BLaER1 treated with 17β-estradiol and CSF1 and Interleukin-3, amounts not matched to agents 10 nM and 100 nM (cell line): ENCODE results near the gene INPP5A.

Experiments used
- H3K27ac ChIP-seq, 11 experiments: shearing (Covaris generic); formaldehyde crosslinking; 2 replicates each; pipeline ENCODE4 v1.8.1; 2022
- H3K27me3 ChIP-seq, 11 experiments: shearing (Covaris generic); formaldehyde crosslinking; 2 replicates each; pipeline ENCODE4 v1.8.1; 2022
- H3K36me3 ChIP-seq, 11 experiments: shearing (Covaris generic); formaldehyde crosslinking; 2 replicates each; pipeline ENCODE4 v1.8.1; 2022
- H3K4me1 ChIP-seq, 10 experiments: shearing (Covaris generic); formaldehyde crosslinking; 2 replicates each; pipeline ENCODE4 v1.8.1; 2022
- H3K4me2 ChIP-seq, 11 experiments: shearing (Covaris generic); formaldehyde crosslinking; 2 replicates each; pipeline ENCODE4 v1.8.1; 2022
- H3K4me3 ChIP-seq, 10 experiments: shearing (Covaris generic); formaldehyde crosslinking; 2 replicates each; pipeline ENCODE4 v1.8.1; 2022
- H3K9ac ChIP-seq, 11 experiments: shearing (Covaris generic); formaldehyde crosslinking; 2 replicates each; pipeline ENCODE4 v1.8.1; 2022
- H3K9me3 ChIP-seq, 11 experiments: shearing (Covaris generic); formaldehyde crosslinking; replicated peaks in 1 of 11; 2 replicates each; pipeline ENCODE4 v1.8.1; 2022
- H4K20me1 ChIP-seq, 11 experiments: shearing (Covaris generic); formaldehyde crosslinking; 2 replicates each; pipeline ENCODE4 v1.8.1; 2022
- Cebpa-rat ChIP-seq, 11 experiments: shearing (Covaris generic); IDR thresholded peaks; 2 replicates each; pipeline ENCODE4 v1.8.1; 2022

Gene INPP5A

GRCh38 chr10:132802694-132803320 lies 265.2 kb downstream of the INPP5A start:
- no peak overlapping the region for H3K27ac ChIP-seq
- no peaks in the 10 kb centered on the region for H3K36me3 ChIP-seq
- H3K9me3 ChIP-seq, result peaks cover 0 to 8% (median 6%) of the 10 kb centered on the region in 11 experiments; a peak in 14 of 22 replicates
- peaks cover 0 to 30% (median 20%) of the 10 kb centered on the region in 10 experiments; a peak in 15 of 20 replicates for H3K4me1 ChIP-seq
- no peak overlapping the region for H3K9ac ChIP-seq
- H3K4me3 ChIP-seq, result no peak overlapping the region
- H3K4me2 ChIP-seq, result no peak overlapping the region
- H4K20me1 ChIP-seq, result no peaks in the 10 kb centered on the region; a peak in 1 of 22 replicates
- no peaks in the 10 kb centered on the region for H3K27me3 ChIP-seq
- no peak for TF ChIP-seq Cebpa-rat (IDR thresholded peaks at IDR 0.05)

GRCh38 chr10:132803416-132804210 lies 266.0 kb downstream of the INPP5A start:
- H3K27ac ChIP-seq, result no peak overlapping the region
- H3K4me1 ChIP-seq, result peaks cover 0 to 30% (median 20%) of the 10 kb centered on the region in 10 experiments; a peak in 15 of 20 replicates
- H3K27me3 ChIP-seq, result no peaks in the 10 kb centered on the region
- TF ChIP-seq Cebpa-rat (IDR thresholded peaks at IDR 0.05), result no peak
- no peak overlapping the region for H3K4me3 ChIP-seq
- H3K9me3 ChIP-seq, result peaks cover 0 to 8% (median 6%) of the 10 kb centered on the region in 11 experiments; a peak in 14 of 22 replicates
- no peaks in the 10 kb centered on the region; a peak in 1 of 22 replicates for H4K20me1 ChIP-seq
- H3K9ac ChIP-seq, result no peak overlapping the region
- no peak overlapping the region for H3K4me2 ChIP-seq
- H3K36me3 ChIP-seq, result no peaks in the 10 kb centered on the region

GRCh38 chr10:132804287-132804686 lies 266.7 kb downstream of the INPP5A start:
- Histone ChIP-seq H4K20me1 (no peaks in the 10 kb centered on the region; a peak in 1 of 22 replicates), H3K9ac (no peak overlapping the region), H3K4me3 (no peak overlapping the region), H3K4me2 (peak overlapping the region in 2 of 11 experiments; percentile 67 to 71; a peak in 3 of 22 replicates), H3K4me1 (peaks cover 0 to 30% (median 20%) of the 10 kb centered on the region in 10 experiments; a peak in 15 of 20 replicates), H3K27me3 (no peaks in the 10 kb centered on the region), H3K9me3 (peaks cover 0 to 8% (median 6%) of the 10 kb centered on the region in 11 experiments; a peak in 14 of 22 replicates), H3K36me3 (no peaks in the 10 kb centered on the region), H3K27ac (no peak overlapping the region)
- TF ChIP-seq Cebpa-rat (IDR thresholded peaks at IDR 0.05), result no peak

DNA sequence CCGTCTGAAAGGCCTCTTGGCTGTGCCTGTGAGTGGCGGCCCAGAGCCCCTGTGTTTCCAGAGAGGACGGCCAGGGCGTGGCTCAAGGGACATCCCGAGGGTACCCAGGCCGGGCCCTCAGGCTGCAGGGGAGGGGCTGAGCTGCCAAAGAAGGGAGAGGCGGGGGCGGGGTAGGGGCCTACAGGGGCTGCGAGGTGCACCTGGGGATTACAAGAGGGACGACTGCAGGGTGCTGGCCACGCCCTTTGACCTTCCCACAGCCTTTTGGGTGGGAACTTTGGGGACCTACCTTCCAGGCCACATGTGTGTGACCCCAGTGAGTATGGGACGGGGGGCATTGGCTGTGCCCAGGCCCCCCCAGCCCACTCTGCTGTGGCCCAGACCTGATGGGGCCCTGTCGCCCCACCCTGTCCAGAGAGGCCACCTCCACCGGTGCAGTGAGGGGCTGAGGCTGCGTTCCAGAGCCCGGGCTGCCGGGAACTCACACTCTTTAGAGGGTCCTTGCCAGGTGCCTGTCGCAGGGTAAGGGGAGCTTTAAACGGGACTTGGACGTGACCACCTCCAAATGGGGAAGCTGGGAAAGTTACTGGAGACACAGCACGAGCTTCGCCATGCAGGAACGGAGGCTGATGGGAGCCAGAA lies 267.3 kb downstream of the INPP5A start:
- Histone ChIP-seq H3K4me1 (peaks cover 0 to 26% (median 19%) of the 10 kb centered on the region in 10 experiments; a peak in 15 of 20 replicates), H3K9ac (no peak overlapping the region), H4K20me1 (peaks cover 0 to 4% (median 0%) of the 10 kb centered on the region in 11 experiments; a peak in 1 of 22 replicates), H3K27ac (no peak overlapping the region), H3K4me3 (no peak overlapping the region), H3K36me3 (no peaks in the 10 kb centered on the region), H3K4me2 (peak overlapping the region in 7 of 11 experiments; percentile 47 to 72 (median 69); a peak in 12 of 22 replicates), H3K9me3 (peaks cover 0 to 8% (median 6%) of the 10 kb centered on the region in 11 experiments; a peak in 14 of 22 replicates), H3K27me3 (no peaks in the 10 kb centered on the region)
- no peak for TF ChIP-seq Cebpa-rat (IDR thresholded peaks at IDR 0.05)

DNA sequence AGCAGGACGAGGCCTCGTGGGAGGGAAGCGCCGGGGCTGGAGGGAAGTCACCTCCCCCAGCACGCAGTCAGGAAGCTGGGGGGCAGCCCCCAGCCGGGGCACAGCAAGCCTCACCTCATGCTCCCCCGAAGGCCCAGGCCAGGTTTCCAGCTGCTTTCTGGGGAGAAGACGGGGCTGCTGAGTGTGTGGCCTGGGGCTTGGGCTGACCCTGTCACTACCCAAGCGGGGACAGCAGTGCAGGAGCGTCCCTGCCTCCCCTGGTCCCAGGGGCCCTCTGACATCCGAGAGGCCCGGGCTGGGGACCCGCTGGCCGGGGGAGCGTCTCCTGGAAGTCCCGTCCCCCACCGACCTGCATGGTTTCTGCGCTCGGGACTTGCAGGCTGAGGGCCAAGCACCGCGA lies 268.0 kb downstream of the INPP5A start:
- Histone ChIP-seq H3K9me3 (peaks cover 0 to 8% (median 6%) of the 10 kb centered on the region in 11 experiments; a peak in 14 of 22 replicates), H3K27ac (no peak overlapping the region), H3K4me2 (peak overlapping the region in 9 of 11 experiments; percentile 15 to 72 (median 67); a peak in 15 of 22 replicates), H3K36me3 (no peaks in the 10 kb centered on the region), H3K27me3 (no peaks in the 10 kb centered on the region), H3K4me1 (peaks cover 0 to 24% (median 18%) of the 10 kb centered on the region in 10 experiments; a peak in 15 of 20 replicates), H3K9ac (peak overlapping the region in 1 of 11 experiments; percentile 23; a peak in 1 of 22 replicates), H3K4me3 (no peak overlapping the region), H4K20me1 (peaks cover 0 to 11% (median 0%) of the 10 kb centered on the region in 11 experiments; a peak in 1 of 22 replicates)
- TF ChIP-seq Cebpa-rat (IDR thresholded peaks at IDR 0.05), result no peak

DNA sequence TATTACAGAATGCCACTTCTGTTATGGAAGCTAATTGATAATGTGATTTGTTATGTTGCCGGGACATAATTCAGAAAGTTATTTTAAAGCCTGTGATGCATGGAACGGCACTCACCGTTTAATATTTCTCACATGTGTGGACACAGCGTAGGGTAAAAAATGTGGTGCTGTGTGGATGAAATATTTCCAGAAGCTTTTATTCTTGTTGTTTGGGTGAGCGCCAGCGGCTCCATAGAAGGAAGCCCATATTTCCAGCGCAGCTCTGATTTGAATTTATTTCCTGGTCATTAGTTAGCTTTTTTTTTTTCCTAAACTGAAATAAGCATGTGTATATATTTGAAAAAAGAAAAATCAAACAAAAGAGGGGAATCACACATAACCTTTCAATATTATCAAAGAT lies 268.5 kb downstream of the INPP5A start:
- no peaks in the 10 kb centered on the region for H3K27me3 ChIP-seq
- H3K9me3 ChIP-seq, result peaks cover 0 to 8% (median 6%) of the 10 kb centered on the region in 11 experiments; a peak in 14 of 22 replicates
- no peak for TF ChIP-seq Cebpa-rat (IDR thresholded peaks at IDR 0.05)
- no peak overlapping the region for H3K27ac ChIP-seq
- no peak overlapping the region for H3K9ac ChIP-seq
- no peaks in the 10 kb centered on the region for H3K36me3 ChIP-seq
- peaks cover 0 to 24% (median 18%) of the 10 kb centered on the region in 10 experiments; a peak in 15 of 20 replicates for H3K4me1 ChIP-seq
- H3K4me2 ChIP-seq, result peak overlapping the region in 7 of 11 experiments; percentile 45 to 72 (median 67); a peak in 7 of 22 replicates
- H3K4me3 ChIP-seq, result no peak overlapping the region
- H4K20me1 ChIP-seq, result peaks cover 0 to 15% (median 0%) of the 10 kb centered on the region in 11 experiments; a peak in 1 of 22 replicates

DNA sequence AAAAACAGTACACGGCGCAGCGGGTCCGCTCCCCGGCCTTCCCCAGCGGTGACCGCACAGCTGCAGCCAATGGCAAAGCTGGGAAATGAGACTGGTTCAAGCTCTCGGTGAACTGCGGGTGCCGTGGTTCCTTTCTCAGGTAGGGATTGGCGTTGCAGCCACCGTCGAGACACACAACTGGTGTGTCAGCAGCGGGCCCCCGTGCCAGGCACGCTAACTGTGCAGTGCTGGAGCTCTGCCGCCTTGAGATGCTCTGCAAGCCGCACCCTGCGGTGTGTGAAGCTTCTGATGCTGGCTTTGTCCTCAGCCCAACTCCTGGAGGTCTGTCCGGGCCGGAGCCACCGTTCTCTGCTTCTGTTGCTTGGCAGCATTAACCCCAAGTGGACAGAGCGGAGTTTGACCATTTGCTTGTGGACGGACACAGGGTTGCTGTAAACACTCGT lies 269.0 kb downstream of the INPP5A start:
- no peak for TF ChIP-seq Cebpa-rat (IDR thresholded peaks at IDR 0.05)
- Histone ChIP-seq H3K4me1 (peaks cover 0 to 24% (median 18%) of the 10 kb centered on the region in 10 experiments; a peak in 15 of 20 replicates), H3K36me3 (no peaks in the 10 kb centered on the region), H4K20me1 (peaks cover 0 to 17% (median 0%) of the 10 kb centered on the region in 11 experiments; a peak in 1 of 22 replicates), H3K4me2 (peak overlapping the region in 1 of 11 experiments; percentile 30; a peak in 1 of 22 replicates), H3K4me3 (no peak overlapping the region), H3K9me3 (peaks cover 0 to 8% (median 6%) of the 10 kb centered on the region in 11 experiments; a peak in 14 of 22 replicates), H3K27ac (no peak overlapping the region), H3K9ac (no peak overlapping the region), H3K27me3 (no peaks in the 10 kb centered on the region)

GRCh38 chr10:132807621-132808049 lies 270.0 kb downstream of the INPP5A start:
- H3K4me1 ChIP-seq, result peaks cover 0 to 24% (median 18%) of the 10 kb centered on the region in 10 experiments; a peak in 15 of 20 replicates
- TF ChIP-seq Cebpa-rat (IDR thresholded peaks at IDR 0.05), result no peak

More at GRCh38 chr10:132807621-132808049, 270.0 kb downstream of the INPP5A start:
- Histone ChIP-seq H3K27me3 (no peaks in the 10 kb centered on the region), H3K9me3 (no peaks in the 10 kb centered on the region), H3K4me2 (no peak overlapping the region), H3K36me3 (no peaks in the 10 kb centered on the region), H4K20me1 (peaks cover 0 to 17% (median 0%) of the 10 kb centered on the region in 11 experiments; a peak in 1 of 22 replicates), H3K4me3 (no peak overlapping the region), H3K9ac (no peak overlapping the region), H3K27ac (no peak overlapping the region)
